Thyroid gland (tissue), 4 donors: Measurements from ENCODE around the gene H1-8. TPM values are rescaled to one million over a fixed set of nuclear protein-coding genes. Genes with fewer than 3 reads are reported as not detected.

ENCODE experiments used
- DNase-seq, 2 donors: peaks; one replicate each; pipeline ENCODE4 v3.0.0-alpha.2; 2019
- H3K27ac ChIP-seq, 3 donors: fragments of 200-600 bp; sonication (generic); 1 replicate in 2 of 3; 2 replicates in 1 of 3; pipeline ENCODE4 v1.5.1; 2016 to 2019; ENCODE audit warnings: mild to moderate bottlenecking in 1 of 3, moderate library complexity in 1 of 3
- H3K27me3 ChIP-seq: fragments of 200-600 bp; sonication (generic); one replicate; pipeline ENCODE4 v1.5.1; 2019
- H3K36me3 ChIP-seq, 2 donors: fragments of 200-600 bp; sonication (generic); one replicate each; pipeline ENCODE4 v1.5.1; 2016 to 2019
- H3K4me1 ChIP-seq, 2 donors: fragments of 200-600 bp; sonication (generic); one replicate each; pipeline ENCODE4 v1.5.1; 2017 to 2019
- H3K4me3 ChIP-seq, 3 donors: fragments of 200-600 bp; sonication (generic); replicated peaks in 1 of 3; 1 replicate in 2 of 3; 2 replicates in 1 of 3; pipeline ENCODE4 v1.5.1; 2016; ENCODE audit warnings: mild to moderate bottlenecking in 1 of 3
- H3K9me3 ChIP-seq: fragments of 200-600 bp; sonication (generic); one replicate; pipeline ENCODE4 v1.5.1; 2017
- POLR2A ChIP-seq, 2 donors: fragments of 450-650 bp; IDR thresholded peaks; one replicate each; pipeline ENCODE4 v1.6.1; 2017; ENCODE audit warnings: antibody characterized with exemption in 2 of 2, mild to moderate bottlenecking in 2 of 2, moderate library complexity in 1 of 2
- WGBS, 2 donors: methylation state at CpG; one replicate each; pipeline ENCODE4 v1.1.5; 2017; 5-methylcytosine and 5-hydroxymethylcytosine counted together
- intact Hi-C: fragments of 100-400 bp; cut with DNase I; formaldehyde crosslinking; loops from one replicate; pipeline ENCODE4 v1.15.1; 2023
- total RNA-seq, 4 donors: library from RNA; depleted of rRNA; stranded (reverse); fragments of >200 nt; gene quantifications; one replicate each; pipeline ENCODE4 v1.2.3, GENCODE V29; 2016
- TF ChIP-seq, protein P1 (sequence below), 6 experiments: fragments of 200-600 bp in 3 of 6; fragments of 450-650 bp in 3 of 6; sonication (generic) in 3 of 6; IDR thresholded peaks; one replicate each; pipeline ENCODE4 v1.5.1; 2016 to 2019; ENCODE audit warnings: antibody characterized with exemption in 6 of 6, mild to moderate bottlenecking in 2 of 6, inconsistent platforms in 1 of 6, moderate library complexity in 1 of 6

Gene H1-8
- total RNA-seq, 4 donors from 2014 or later = not detected

GRCh38 chr3:129597087-129597999 is 54.4 kb downstream of the H1-8 start:
- no peak for DNase-seq
- Histone ChIP-seq H3K27ac (peak overlapping the region; percentile 75 to 92 (median 82)), H3K4me3 (no peak overlapping the region), H3K9me3 (no peaks in the 10 kb centered on the region), H3K36me3 (no peaks in the 10 kb centered on the region), H3K4me1 (peaks cover 35 to 91% of the 10 kb centered on the region in 2 donors), H3K27me3 (no peaks in the 10 kb centered on the region)
- 47 to 49% methylated on average over 13 to 30 of the region's 31 CpGs for WGBS, 2 donors
- intact Hi-C loops = no loop called here
- TF ChIP-seq, protein P1, sequence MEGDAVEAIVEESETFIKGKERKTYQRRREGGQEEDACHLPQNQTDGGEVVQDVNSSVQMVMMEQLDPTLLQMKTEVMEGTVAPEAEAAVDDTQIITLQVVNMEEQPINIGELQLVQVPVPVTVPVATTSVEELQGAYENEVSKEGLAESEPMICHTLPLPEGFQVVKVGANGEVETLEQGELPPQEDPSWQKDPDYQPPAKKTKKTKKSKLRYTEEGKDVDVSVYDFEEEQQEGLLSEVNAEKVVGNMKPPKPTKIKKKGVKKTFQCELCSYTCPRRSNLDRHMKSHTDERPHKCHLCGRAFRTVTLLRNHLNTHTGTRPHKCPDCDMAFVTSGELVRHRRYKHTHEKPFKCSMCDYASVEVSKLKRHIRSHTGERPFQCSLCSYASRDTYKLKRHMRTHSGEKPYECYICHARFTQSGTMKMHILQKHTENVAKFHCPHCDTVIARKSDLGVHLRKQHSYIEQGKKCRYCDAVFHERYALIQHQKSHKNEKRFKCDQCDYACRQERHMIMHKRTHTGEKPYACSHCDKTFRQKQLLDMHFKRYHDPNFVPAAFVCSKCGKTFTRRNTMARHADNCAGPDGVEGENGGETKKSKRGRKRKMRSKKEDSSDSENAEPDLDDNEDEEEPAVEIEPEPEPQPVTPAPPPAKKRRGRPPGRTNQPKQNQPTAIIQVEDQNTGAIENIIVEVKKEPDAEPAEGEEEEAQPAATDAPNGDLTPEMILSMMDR (IDR thresholded peaks at IDR 0.05) = no peak
- TF ChIP-seq POLR2A (IDR thresholded peaks at IDR 0.05) = no peak

DNA sequence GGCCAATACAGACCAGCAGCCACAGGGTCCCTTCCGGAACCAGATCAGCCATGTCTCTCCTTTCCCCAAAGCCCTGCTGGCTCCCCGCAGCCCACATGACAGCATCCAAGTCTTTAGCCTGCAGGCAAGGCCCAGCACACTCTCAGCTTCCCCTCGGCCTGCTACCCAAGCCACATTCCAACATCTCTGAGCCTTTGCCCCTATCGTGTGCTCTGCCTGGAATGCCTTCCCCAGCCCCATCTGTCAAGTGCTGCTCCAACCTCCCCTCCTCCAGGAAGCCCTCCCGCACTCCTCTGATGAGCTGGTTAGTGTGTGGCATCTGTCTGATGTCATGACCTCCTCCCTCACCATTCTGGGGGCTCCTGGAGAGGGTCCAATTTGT is 55.0 kb downstream of the H1-8 start:
- Histone ChIP-seq H3K9me3 (no peaks in the 10 kb centered on the region), H3K27ac (peak overlapping the region; percentile 75 to 92 (median 82)), H3K27me3 (no peaks in the 10 kb centered on the region), H3K36me3 (no peaks in the 10 kb centered on the region), H3K4me1 (peaks cover 33 to 91% of the 10 kb centered on the region in 2 donors), H3K4me3 (no peak overlapping the region)
- 50 to 61% methylated on average over 3 to 5 of the region's 5 CpGs for WGBS, 2 donors
- DNase-seq = no peak
- TF ChIP-seq, protein P1 (IDR thresholded peaks at IDR 0.05) = no peak
- no peak for TF ChIP-seq POLR2A (IDR thresholded peaks at IDR 0.05)
- intact Hi-C loops = no loop called here

- Histone ChIP-seq H3K27me3 (no peaks in the 10 kb centered on the region), H3K4me3 (no peak overlapping the region), H3K27ac (peak overlapping the region in 2 of 3 donors; percentile 75 to 92), H3K9me3 (no peaks in the 10 kb centered on the region), H3K36me3 (no peaks in the 10 kb centered on the region), H3K4me1 (peaks cover 29 to 87% of the 10 kb centered on the region in 2 donors)
- TF ChIP-seq POLR2A (IDR thresholded peaks at IDR 0.05) = no peak
- TF ChIP-seq, protein P1 (IDR thresholded peaks at IDR 0.05) = no peak
- DNase-seq = no peak
- intact Hi-C loops = no loop called here
- 84% methylated on average over 7 to 11 of the region's 11 CpGs for WGBS, 2 donors
These were observed 55.5 kb downstream of the H1-8 start for GRCh38 chr3:129598484-129598883.

DNA sequence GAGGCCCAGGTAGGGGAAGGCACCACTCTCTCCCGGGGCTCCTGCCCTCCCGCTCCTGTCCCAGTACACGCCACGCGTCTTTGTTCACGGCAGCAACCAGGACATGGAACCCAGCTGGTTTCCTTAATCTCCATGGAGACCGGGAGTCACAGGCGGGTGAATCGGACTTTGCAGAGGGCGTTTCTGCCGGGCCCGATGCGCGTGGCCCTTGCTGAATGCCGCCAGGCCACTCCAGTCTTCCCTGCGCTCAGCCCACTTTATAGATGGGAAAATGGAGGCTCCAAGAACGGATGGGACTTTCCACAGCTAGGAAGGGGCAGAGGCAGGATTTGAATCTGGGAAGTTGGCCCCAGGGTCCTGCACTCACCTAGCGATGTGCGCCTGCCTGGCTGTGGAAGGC is 56.1 kb downstream of the H1-8 start:
- 74 to 83% methylated on average over 5 to 19 of the region's 19 CpGs for WGBS, 2 donors
- Histone ChIP-seq H3K9me3 (no peaks in the 10 kb centered on the region), H3K36me3 (no peaks in the 10 kb centered on the region), H3K4me3 (no peak overlapping the region), H3K4me1 (peaks cover 29 to 81% of the 10 kb centered on the region in 2 donors), H3K27ac (peak overlapping the region; percentile 42 to 92 (median 75)), H3K27me3 (no peaks in the 10 kb centered on the region)
- intact Hi-C loops = no loop called here
- DNase-seq = no peak
- TF ChIP-seq, protein P1 (IDR thresholded peaks at IDR 0.05) = no peak
- TF ChIP-seq POLR2A (IDR thresholded peaks at IDR 0.05) = no peak

DNA sequence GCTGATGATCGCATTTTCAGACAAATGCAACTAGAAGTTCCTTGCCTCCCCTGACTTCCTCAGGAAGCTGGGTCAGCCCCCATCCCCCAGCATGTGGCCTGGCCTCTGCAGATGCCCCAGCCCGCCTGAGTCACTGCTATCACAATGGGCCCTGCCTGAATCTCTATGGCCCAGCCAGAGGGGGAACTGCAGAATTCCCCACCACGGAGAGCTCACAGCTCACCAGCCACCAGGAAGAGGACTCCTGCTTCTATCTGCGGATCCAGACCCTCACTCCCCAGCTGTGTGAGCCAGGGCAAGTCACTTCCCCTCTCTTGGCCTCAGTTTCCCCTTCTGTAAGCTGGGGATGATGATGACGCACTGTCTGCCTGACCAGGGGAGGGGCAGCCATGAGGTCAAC is 56.6 kb downstream of the H1-8 start:
- intact Hi-C loops = no loop called here
- no peak for DNase-seq
- Histone ChIP-seq H3K36me3 (no peaks in the 10 kb centered on the region), H3K9me3 (no peaks in the 10 kb centered on the region), H3K4me1 (peaks cover 29 to 76% of the 10 kb centered on the region in 2 donors), H3K27ac (peak overlapping the region in 2 of 3 donors; percentile 75 to 92), H3K27me3 (no peaks in the 10 kb centered on the region), H3K4me3 (no peak overlapping the region)
- TF ChIP-seq, protein P1 (IDR thresholded peaks at IDR 0.05) = no peak
- TF ChIP-seq POLR2A (IDR thresholded peaks at IDR 0.05) = no peak
- WGBS, 2 donors = 50 to 52% methylated on average over 3 to 5 of the region's 5 CpGs
